GM06990 (cell line): Measurements from ENCODE around the gene PKHD1.

Experiments
- DNase-seq: peaks from one replicate; pipeline ENCODE4 v3.0.0-alpha.2; 2011; ENCODE audit not compliant: insufficient read length; ENCODE audit errors: extremely low read depth
- H3K27me3 ChIP-seq: replicated peaks from 2 replicates; pipeline ENCODE4 v1.6.0; 2011; ENCODE audit warnings: low read length; ENCODE audit not compliant: control insufficient read depth, insufficient read depth
- H3K36me3 ChIP-seq: 2 replicates; pipeline ENCODE4 v1.5.1; 2011; ENCODE audit warnings: low read length; ENCODE audit not compliant: control insufficient read depth, insufficient read depth
- H3K4me3 ChIP-seq: replicated peaks from 2 replicates; pipeline ENCODE4 v1.5.1; 2011; ENCODE audit warnings: low read depth, mild to moderate bottlenecking, control low read depth, low read length
- TF ChIP-seq, protein P1 (sequence below): IDR thresholded peaks from 2 replicates; pipeline ENCODE4 v1.5.1; 2011; ENCODE audit warnings: low read length, control low read depth, mild to moderate bottlenecking, inconsistent platforms; ENCODE audit not compliant: insufficient read depth, poor library complexity, severe bottlenecking

The PKHD1 gene

DNA sequence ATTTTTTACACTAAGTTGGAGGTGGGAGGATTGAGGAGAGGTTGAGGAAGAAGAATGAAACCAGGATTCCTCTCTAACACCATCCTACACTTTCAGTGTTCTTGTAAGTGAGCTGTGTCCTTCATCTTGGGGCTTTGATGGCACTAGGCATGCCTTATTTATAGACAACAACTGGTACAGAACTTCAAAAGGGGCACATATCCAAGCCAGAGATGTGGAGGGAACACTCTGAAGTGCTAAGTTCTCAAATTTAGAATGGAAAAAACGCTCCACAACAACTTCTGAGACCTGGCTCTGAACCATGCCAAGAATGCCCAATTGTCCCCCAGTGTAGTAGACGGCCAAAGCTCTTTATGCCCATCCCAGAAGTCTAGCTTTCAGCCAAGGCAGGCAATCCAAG, 16.2 kb upstream of the PKHD1 start:
- no peak overlapping the region for H3K4me3 ChIP-seq
- no peaks in the 10 kb centered on the region; the same call in none of the 2 replicates for H3K27me3 ChIP-seq
- TF ChIP-seq, protein P1, sequence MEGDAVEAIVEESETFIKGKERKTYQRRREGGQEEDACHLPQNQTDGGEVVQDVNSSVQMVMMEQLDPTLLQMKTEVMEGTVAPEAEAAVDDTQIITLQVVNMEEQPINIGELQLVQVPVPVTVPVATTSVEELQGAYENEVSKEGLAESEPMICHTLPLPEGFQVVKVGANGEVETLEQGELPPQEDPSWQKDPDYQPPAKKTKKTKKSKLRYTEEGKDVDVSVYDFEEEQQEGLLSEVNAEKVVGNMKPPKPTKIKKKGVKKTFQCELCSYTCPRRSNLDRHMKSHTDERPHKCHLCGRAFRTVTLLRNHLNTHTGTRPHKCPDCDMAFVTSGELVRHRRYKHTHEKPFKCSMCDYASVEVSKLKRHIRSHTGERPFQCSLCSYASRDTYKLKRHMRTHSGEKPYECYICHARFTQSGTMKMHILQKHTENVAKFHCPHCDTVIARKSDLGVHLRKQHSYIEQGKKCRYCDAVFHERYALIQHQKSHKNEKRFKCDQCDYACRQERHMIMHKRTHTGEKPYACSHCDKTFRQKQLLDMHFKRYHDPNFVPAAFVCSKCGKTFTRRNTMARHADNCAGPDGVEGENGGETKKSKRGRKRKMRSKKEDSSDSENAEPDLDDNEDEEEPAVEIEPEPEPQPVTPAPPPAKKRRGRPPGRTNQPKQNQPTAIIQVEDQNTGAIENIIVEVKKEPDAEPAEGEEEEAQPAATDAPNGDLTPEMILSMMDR = no peak
- DNase-seq = no peak
- no peaks in the 10 kb centered on the region for H3K36me3 ChIP-seq

DNA sequence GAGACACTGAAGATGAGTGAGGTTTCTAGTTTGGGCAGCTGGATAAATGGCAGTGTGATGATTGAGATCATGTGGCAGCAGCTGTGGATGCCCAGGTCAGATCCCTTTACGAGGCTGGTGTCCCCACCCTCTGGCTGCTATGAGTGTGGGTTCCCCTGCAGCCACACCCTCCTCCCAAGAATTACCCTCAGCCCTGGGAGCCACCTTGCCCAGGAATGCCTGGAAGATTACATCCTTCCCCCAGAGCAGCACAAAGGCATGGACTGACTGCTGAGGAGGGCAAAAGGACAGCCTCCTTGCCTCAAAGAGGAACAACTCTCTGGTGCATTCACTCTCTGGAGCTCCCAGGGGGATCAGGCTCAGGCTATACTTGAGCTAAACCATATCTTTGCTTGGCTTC, 15.0 kb upstream of the PKHD1 start:
- no peaks in the 10 kb centered on the region; the same call in 1 of the 2 replicates for H3K27me3 ChIP-seq
- TF ChIP-seq, protein P1 = no peak
- no peak overlapping the region for H3K4me3 ChIP-seq
- no peaks in the 10 kb centered on the region for H3K36me3 ChIP-seq
- no peak for DNase-seq

DNA sequence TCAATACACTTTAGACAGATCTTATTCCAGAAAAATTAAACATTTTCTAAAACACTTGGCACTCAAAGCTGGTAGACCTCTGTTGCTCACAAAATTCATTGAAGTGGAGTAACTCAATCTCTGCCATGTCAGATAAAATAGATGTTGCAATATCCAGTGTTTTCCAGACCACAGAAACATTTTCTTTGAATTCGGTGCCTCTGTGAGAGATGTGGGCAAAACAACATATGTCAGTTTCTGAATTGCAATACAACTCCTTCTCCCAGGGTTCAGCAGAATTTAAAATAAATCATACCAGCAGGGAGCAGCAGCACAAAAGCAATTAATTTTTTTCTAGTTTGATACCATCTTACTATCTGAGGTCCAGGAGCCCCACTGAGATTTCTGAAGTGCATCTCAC, 11.3 kb upstream of the PKHD1 start:
- H3K4me3 ChIP-seq = no peak overlapping the region

DNA sequence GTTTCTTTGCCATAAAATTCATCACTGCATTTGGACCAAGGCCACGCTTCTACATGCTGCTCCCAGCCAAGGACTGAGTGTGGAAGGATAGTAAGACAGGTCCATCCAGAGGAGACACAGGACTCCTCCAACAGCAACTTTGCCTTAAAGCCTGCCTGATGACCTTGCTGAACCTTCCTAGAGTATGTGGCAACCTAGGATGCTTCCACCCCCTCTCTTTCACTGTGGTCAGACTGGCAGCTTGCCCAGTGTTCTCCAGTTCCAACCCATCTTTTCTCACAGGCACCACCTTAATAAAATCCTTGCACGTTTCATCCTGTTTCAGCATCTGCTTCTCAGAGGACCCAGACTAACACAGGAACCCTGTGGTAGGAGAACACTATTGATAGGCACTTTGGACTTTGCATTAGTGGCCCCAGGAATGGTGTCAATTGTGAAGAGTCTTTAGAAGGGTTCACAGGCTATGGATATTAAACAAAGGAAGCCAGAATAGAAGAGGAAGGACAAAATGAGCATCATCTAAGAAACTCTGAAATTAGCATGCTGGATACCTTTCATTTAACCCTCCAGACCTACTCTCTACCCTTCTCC, 2.4 kb upstream of the PKHD1 start:
- no peaks in the 10 kb centered on the region for H3K36me3 ChIP-seq
- no peaks in the 10 kb centered on the region; the same call in 1 of the 2 replicates for H3K27me3 ChIP-seq
- TF ChIP-seq, protein P1 = no peak
- H3K4me3 ChIP-seq = no peak overlapping the region
- no peak for DNase-seq

More for the DNA sequence above, 11.3 kb upstream of the PKHD1 start:
- Histone ChIP-seq H3K27me3 (no peaks in the 10 kb centered on the region; the same call in 1 of the 2 replicates), H3K36me3 (no peaks in the 10 kb centered on the region)
- TF ChIP-seq, protein P1 = no peak
- DNase-seq = no peak

DNA sequence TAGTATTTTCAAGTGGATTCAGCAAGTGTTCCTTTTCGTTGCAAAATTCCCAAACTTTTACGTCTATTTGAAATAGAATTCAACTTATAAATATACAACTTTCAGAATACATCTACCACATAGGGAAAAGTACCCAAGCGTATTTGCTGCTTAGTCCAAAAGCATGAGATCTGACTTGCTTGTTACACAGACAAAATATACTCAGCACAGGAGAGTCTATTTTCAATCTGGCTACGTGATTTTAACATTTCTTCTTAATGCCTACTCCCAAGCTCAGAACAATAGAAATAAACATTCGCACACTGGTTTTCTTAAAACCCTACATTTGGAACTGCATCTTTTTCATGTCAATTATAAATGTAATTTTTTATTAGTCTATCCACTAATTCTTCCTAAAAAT, 672 bp downstream of the PKHD1 start:
- no peaks in the 10 kb centered on the region; the same call in 1 of the 2 replicates for H3K27me3 ChIP-seq
- H3K4me3 ChIP-seq = no peak overlapping the region
- TF ChIP-seq, protein P1 = no peak
- no peaks in the 10 kb centered on the region for H3K36me3 ChIP-seq
- DNase-seq = no peak

DNA sequence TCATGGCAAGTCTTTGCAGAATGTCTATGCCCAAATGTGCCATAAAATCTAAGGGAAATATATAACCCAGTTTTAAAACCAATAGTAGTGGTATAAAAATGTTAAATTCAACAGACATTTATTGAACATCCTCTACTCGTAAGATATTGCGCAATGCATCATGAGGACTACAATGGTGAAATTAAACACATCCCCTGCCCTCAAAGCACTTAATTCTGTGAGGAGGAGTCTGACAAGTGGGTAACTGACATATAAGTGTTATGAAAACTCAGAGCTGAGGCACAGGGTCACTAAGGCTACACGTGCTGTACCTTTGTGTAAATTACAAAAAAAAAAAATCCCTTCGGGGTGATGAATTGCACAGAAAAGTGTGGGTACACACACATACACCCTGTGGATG, 6.2 kb downstream of the PKHD1 start:
- H3K4me3 ChIP-seq = no peak overlapping the region
- TF ChIP-seq, protein P1 = no peak
- DNase-seq = no peak

More for the DNA sequence above, 6.2 kb downstream of the PKHD1 start:
- no peaks in the 10 kb centered on the region for H3K36me3 ChIP-seq
- H3K27me3 ChIP-seq = no peaks in the 10 kb centered on the region
